ENCODE measurements around the gene ANKRD13C. TPM values are rescaled to one million over a fixed set of nuclear protein-coding genes. Genes with fewer than 3 reads are reported as not detected.

ANKRD13C gene
- 10 to 100 TPM; 37.4 to 37.8 TPM for total RNA-seq
- 17.0 TPM for polyA plus RNA-seq (2013, experiment 1 of 2)
- polyA plus RNA-seq (2013, experiment 2 of 2) = 21.6 TPM
- total RNA-seq = 52.8 to 95.6 (median 71.5) reads per million in 172 experiments

- CTCF ChIA-PET = interaction anchor here (2.8 kb wide), 1 partner anchor 57 kb away, joined by 15 read pairs; the partner anchor contains the start of gene CTH
- Mint-ChIP-seq H3K36me3 (ENCODE audit: low read depth) (peaks cover 20% of the 10 kb centered on the region), H3K9me3 (peaks cover 2% of the 10 kb centered on the region), H3K4me1 (ENCODE audit: low read depth) (peaks cover 50% of the 10 kb centered on the region), H3K27me3 (no peaks in the 10 kb centered on the region), H3K4me3 (peak within 1 kb of the TSS; percentile 91), H3K27ac (peak within 1 kb of the TSS; percentile 97)
- Histone ChIP-seq H3K27ac (ENCODE audit: low read depth in 1 of 2, low read length in 2 of 2) (peak within 1 kb of the TSS; percentile 94 to 95), H3K4me3 (ENCODE audit: low read length) (peak within 1 kb of the TSS; percentile 98), H3K4me1 (ENCODE audit: insufficient read depth, low read length) (peaks cover 28% of the 10 kb centered on the region), H3K36me3 (ENCODE audit: insufficient read depth, low read length) (peaks cover 3% of the 10 kb centered on the region), H3K27me3 (ENCODE audit: control insufficient read depth in 1 of 2, insufficient read depth in 2 of 2, low read length in 2 of 2) (no peaks in the 10 kb centered on the region), H3K9me3 (ENCODE audit: control insufficient read depth in 1 of 2, insufficient read depth in 1 of 2, low read length in 2 of 2) (no peaks in the 10 kb centered on the region)
- peak; percentile 89 for ATAC-seq (ENCODE audit: poor library complexity)
- DNase-seq = peak; percentile 79 to 97 (median 86)
- POLR2A ChIA-PET = interaction anchor here (0.7 to 5.1 kb wide), 17 partner anchors 9 to 727 kb away, joined by 3 to 183 read pairs (median 4); partner anchors contain the start of genes CTH, LRRC40, SRSF11 and ZRANB2
- intact Hi-C loops (cut with DNase I, micrococcal nuclease) = loop anchor here (1.0 to 10.0 kb wide), 6 partner anchors 46 to 730 kb away; partner anchors contain the start of genes SRSF11 (in 2 of the 2), ZRANB2 (in 2 of the 2) and LRRC40 (in 1 of the 2)
- TF ChIP-seq CTCF (IDR thresholded peaks at IDR 0.05) = no peak
These were observed at the start of gene ANKRD13C for GRCh38 chr1:70354332-70355110. ANKRD13C (minus strand) TSS chr1:70354722; CDS start chr1:70354408, 314 bp downstream.

GRCh38 chr1:70403759-70404158 lies 49.2 kb upstream of the ANKRD13C start:
- intact Hi-C loops (cut with DNase I, micrococcal nuclease) = no loop called here
- H3K9me3 Mint-ChIP-seq = no peaks in the 10 kb centered on the region
- no peak for TF ChIP-seq CTCF (IDR thresholded peaks at IDR 0.05)
- Histone ChIP-seq H3K4me3 (ENCODE audit: low read length) (no peak overlapping the region), H3K27ac (ENCODE audit: low read depth in 1 of 2, low read length in 2 of 2) (no peak overlapping the region), H3K9me3 (ENCODE audit: control insufficient read depth in 1 of 2, insufficient read depth in 1 of 2, low read length in 2 of 2) (no peaks in the 10 kb centered on the region), H3K36me3 (ENCODE audit: insufficient read depth, low read length) (no peaks in the 10 kb centered on the region), H3K4me1 (ENCODE audit: insufficient read depth, low read length) (no peaks in the 10 kb centered on the region), H3K27me3 (ENCODE audit: control insufficient read depth in 1 of 2, insufficient read depth in 2 of 2, low read length in 2 of 2) (no peaks in the 10 kb centered on the region)
- H3K27ac Mint-ChIP-seq = no peak overlapping the region
- ChIA-PET POLR2A (interaction anchor here (4.0 kb wide), 1 partner anchor 7 kb away, joined by 14 read pairs; the partner anchor contains the start of gene CTH), CTCF (no interaction called here)
- H3K4me3 Mint-ChIP-seq = no peak overlapping the region
- DNase-seq = no peak
- no peak for ATAC-seq (ENCODE audit: poor library complexity)
- no peaks in the 10 kb centered on the region for H3K36me3 Mint-ChIP-seq (ENCODE audit: low read depth)
- no peaks in the 10 kb centered on the region for H3K4me1 Mint-ChIP-seq (ENCODE audit: low read depth)
- H3K27me3 Mint-ChIP-seq = peaks cover 25% of the 10 kb centered on the region

GRCh38 chr1:70401974-70402373 lies 47.5 kb upstream of the ANKRD13C start:
- intact Hi-C loops (cut with DNase I, micrococcal nuclease) = no loop called here
- Histone ChIP-seq H3K9me3 (ENCODE audit: control insufficient read depth in 1 of 2, insufficient read depth in 1 of 2, low read length in 2 of 2) (no peaks in the 10 kb centered on the region), H3K4me1 (ENCODE audit: insufficient read depth, low read length) (no peaks in the 10 kb centered on the region), H3K4me3 (ENCODE audit: low read length) (no peak overlapping the region), H3K27ac (ENCODE audit: low read depth in 1 of 2, low read length in 2 of 2) (no peak overlapping the region), H3K36me3 (ENCODE audit: insufficient read depth, low read length) (no peaks in the 10 kb centered on the region), H3K27me3 (ENCODE audit: control insufficient read depth in 1 of 2, insufficient read depth in 2 of 2, low read length in 2 of 2) (no peaks in the 10 kb centered on the region)
- no peaks in the 10 kb centered on the region for H3K9me3 Mint-ChIP-seq
- ChIA-PET CTCF (no interaction called here), POLR2A (interaction anchor here (4.0 kb wide), 1 partner anchor 9 kb away, joined by 14 read pairs; the partner anchor contains the start of gene CTH)
- no peak overlapping the region for H3K4me3 Mint-ChIP-seq
- H3K27ac Mint-ChIP-seq = no peak overlapping the region
- ATAC-seq (ENCODE audit: poor library complexity) = no peak
- no peaks in the 10 kb centered on the region for H3K36me3 Mint-ChIP-seq (ENCODE audit: low read depth)
- no peaks in the 10 kb centered on the region for H3K4me1 Mint-ChIP-seq (ENCODE audit: low read depth)
- H3K27me3 Mint-ChIP-seq = peaks cover 25% of the 10 kb centered on the region
- DNase-seq = no peak
- TF ChIP-seq CTCF (IDR thresholded peaks at IDR 0.05) = no peak

All from CD4-positive, alpha-beta T cell (primary cell).